Activated T-cell treated with anti-CD3 and anti-CD28 coated beads for 48 hours (primary cell): ENCODE data around the gene PARP8.

Experiments used
- DNase-seq: peaks from one replicate; pipeline ENCODE4 v3.0.0-alpha.2; 2020; ENCODE audit warnings: low read depth

The PARP8 gene

GRCh38 chr5:50853151-50853550 is 186.7 kb downstream of the PARP8 start:
- DNase-seq, result no peak

- no peak for DNase-seq
Observed at GRCh38 chr5:50854082-50854481, 187.6 kb downstream of the PARP8 start.

DNA sequence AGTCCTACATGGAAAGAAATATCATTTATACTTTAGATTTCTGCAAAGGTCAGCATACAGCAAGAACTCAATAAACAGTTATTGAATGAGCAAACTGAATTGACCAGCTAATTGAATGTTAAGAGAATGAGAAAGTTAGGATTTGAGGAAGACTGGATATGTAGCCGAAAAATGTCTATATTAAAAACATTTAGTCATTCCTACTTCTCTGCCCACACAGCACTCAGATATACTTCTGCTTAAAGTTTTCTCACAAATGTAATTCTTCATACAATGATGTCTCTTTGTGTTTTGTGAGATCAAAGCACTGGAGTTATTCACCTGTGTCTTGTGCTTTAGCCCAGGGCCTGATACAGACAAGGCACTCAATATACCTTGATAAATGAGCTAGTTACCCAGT is 188.6 kb downstream of the PARP8 start:
- no peak for DNase-seq

- no peak for DNase-seq
Observed at GRCh38 chr5:50856401-50857119, 190.1 kb downstream of the PARP8 start.

DNA sequence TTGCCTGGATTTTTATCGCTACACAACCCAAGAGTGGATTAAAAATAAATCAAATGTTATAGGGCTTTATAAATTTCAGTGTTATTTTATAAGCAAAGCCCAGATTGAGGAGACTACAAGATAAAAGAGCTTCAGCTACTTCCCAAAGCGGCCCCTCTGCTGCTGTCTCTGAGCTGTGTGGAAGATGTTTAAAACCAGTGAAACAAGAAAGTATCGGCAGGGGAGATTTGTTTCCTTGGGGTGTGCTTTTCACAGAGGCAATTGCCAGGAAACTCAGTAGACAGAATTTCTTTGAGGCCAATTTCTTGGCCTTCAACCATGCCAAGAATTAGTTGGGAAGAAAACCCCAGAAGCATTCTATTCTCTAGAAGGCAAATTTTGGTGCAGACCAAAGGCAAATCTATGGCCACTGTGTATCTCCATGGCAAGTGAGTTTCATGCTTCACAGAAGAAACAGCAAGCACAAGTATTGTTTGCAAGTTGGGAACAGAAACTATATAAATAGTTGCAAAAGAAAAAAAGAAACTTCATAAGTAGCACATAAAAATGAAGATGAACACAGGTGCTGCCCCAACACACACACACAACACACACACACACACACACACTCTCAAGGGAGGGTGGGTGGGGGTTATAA is 197.2 kb downstream of the PARP8 start:
- no peak for DNase-seq

GRCh38 chr5:50864466-50864865 is 198.0 kb downstream of the PARP8 start:
- DNase-seq, result no peak

GRCh38 chr5:50866415-50866814 is 200.0 kb downstream of the PARP8 start:
- DNase-seq, result no peak

DNA sequence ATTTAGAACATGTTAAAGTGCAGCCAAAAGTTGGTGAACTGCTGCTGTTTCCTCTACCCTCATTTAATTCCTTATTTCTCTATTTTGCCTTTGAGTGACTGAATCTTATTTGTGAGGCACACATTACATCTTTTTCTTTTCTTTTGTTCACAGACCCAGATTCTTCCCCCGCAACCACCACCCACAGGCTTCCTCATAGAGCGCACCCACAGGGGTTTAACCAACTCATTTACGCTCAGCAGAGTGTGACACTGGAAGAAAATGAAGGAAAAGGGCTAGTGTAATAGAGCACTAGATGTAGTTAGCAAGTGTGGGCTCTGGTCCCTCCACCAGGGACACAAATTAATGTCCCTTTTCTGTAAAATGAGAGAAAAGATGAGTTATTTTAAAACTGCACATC is 200.7 kb downstream of the PARP8 start:
- no peak for DNase-seq

DNA sequence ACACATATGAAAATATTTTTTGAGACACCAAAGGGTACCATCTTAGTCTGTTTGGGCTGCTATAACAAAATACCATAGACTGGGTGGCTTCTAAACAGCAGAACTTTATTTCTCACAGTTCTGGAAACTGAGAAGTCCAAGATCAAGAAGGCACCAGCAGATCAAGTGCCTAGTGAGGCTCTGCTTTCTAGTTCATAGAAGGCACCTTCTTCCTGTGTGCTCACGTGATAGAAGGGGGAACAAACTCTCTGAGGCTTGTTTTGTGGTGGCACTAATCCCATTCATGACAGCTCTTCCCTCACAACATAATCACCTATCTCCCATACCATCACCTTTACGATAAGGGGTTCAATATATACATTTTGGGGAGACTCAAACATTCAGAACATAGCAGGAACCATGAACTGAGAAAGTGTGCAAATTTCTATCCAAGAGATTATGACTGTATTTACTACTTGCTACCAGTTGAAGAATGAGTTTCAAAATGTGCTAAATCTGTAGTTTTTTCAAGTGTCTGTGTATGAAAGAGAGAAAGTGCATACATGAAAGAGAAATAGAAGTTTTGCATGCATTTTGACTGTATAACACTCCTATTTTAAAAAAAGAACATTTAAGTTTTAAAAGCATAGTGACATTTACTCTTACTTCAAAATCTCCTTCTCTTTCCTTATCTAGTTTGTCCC is 207.3 kb downstream of the PARP8 start:
- DNase-seq, result no peak

- DNase-seq, result no peak
Observed at GRCh38 chr5:50874306-50875001, 208.0 kb downstream of the PARP8 start.

- DNase-seq, result no peak
Observed at GRCh38 chr5:50875002-50875344, 208.5 kb downstream of the PARP8 start.

DNA sequence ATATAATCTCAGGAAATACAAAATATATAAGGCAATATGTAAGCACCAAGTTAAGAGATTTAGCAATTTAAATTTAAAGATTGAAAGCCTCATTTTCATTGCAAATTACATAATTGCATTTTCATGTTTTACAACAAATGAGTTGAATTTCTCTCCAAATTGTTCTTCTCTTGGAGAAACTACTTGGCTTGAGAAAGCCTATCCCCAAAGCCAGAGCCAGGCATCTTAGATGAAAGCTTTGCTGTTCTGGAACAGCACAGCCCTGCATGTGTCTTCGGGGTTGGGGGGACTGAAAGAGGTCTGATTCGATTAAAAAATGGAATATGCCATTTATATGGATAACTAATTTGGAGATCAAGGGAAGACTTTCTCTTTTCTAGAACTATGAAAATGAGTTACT is 212.0 kb downstream of the PARP8 start:
- no peak for DNase-seq

DNA sequence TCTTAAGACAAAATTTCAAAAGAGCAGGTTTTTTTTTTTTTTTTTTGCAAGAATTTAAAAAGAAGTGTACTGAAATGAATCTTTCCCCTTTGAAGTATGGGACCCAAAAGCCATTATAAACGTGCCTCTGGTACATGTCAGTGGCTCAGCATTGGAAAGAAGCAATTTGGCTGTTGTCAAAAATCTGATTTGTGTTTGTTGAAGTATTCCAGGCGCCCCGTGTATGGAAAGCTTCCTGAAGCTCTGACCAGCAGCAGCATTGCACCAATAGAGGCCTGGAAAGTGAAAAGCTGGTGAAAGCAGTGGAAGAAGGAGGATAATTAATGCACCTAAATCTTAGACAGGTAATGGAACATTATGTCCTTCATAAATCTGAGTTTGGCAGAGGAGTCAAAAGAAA is 215.0 kb downstream of the PARP8 start:
- no peak for DNase-seq

- no peak for DNase-seq
Observed at GRCh38 chr5:50886657-50887345, 220.4 kb downstream of the PARP8 start.

GRCh38 chr5:50887889-50888633 is 221.6 kb downstream of the PARP8 start:
- no peak for DNase-seq

- no peak for DNase-seq
Observed at GRCh38 chr5:50888751-50889150, 222.3 kb downstream of the PARP8 start.

- DNase-seq, result no peak
Observed at GRCh38 chr5:50889790-50890189, 223.4 kb downstream of the PARP8 start.
